ENCODE results near the gene SNX9.

GRCh38 chr6:157929076-157929475 lies 106.0 kb downstream of the SNX9 start:
- TF ChIP-seq EZH2 (IDR thresholded peaks at IDR 0.05; ENCODE audit: borderline replicate concordance, low read length) (no peak), CTCF (IDR thresholded peaks at IDR 0.05; ENCODE audit: low read length) (no peak)
